Activated CD8-positive, alpha-beta T cell treated with anti-CD3 and anti-CD28 coated beads for 36 hours (primary cell): ENCODE measurements around the gene TRAM2. TPM values are rescaled to one million over a fixed set of nuclear protein-coding genes. Genes with fewer than 3 reads are reported as not detected.
A peak's percentile ranks its signal among the peaks of the same experiment; 100 is the strongest.

ENCODE experiments used
- ATAC-seq: fragments of 200-7000 bp; cut with Tn5 transposase; one replicate; pipeline ENCODE4 v1.10.0; 2021; ENCODE audit warnings: mild to moderate bottlenecking, moderate library complexity
- CTCF ChIA-PET: fragments of 350-600 bp; sonication (Branson Sonifier 250); formaldehyde crosslinking; loops from one replicate; lab custom pipeline; 2021; ENCODE audit warnings: antibody characterized with exemption; lab: Charles Lee
- POLR2A ChIA-PET: fragments of 350-600 bp; sonication (Branson Sonifier 250); formaldehyde crosslinking; loops from one replicate; lab custom pipeline; 2021; ENCODE audit warnings: antibody characterized with exemption; lab: Charles Lee
- DNase-seq: peaks from one replicate; pipeline ENCODE4 v3.0.0-alpha.2; 2020
- H3K27ac Mint-ChIP-seq: one replicate; pipeline ENCODE4 v1.8.0; 2021; ENCODE audit warnings: mild to moderate bottlenecking, mixed read lengths
- H3K27me3 Mint-ChIP-seq: one replicate; pipeline ENCODE4 v1.8.0; 2021; ENCODE audit warnings: mixed read lengths
- H3K36me3 Mint-ChIP-seq: one replicate; pipeline ENCODE4 v1.8.0; 2021; ENCODE audit warnings: low read depth, mixed read lengths
- H3K4me1 Mint-ChIP-seq: one replicate; pipeline ENCODE4 v1.8.0; 2021; ENCODE audit warnings: low read depth, mixed read lengths
- H3K4me3 Mint-ChIP-seq: one replicate; pipeline ENCODE4 v1.8.0; 2021; ENCODE audit warnings: mild to moderate bottlenecking, moderate library complexity, mixed read lengths
- H3K9me3 Mint-ChIP-seq: one replicate; pipeline ENCODE4 v1.8.0; 2021; ENCODE audit warnings: mixed read lengths
- CTCF ChIP-seq: fragments of 200-600 bp; IDR thresholded peaks from one replicate; pipeline ENCODE4 v1.8.0; 2022; ENCODE audit warnings: antibody characterized with exemption, mild to moderate bottlenecking
- intact Hi-C: fragments of 100-400 bp; cut with micrococcal nuclease; formaldehyde crosslinking; loops from one replicate; pipeline ENCODE4 v1.10.0; 2022
- total RNA-seq, 2 experiments: library from RNA; stranded (reverse); gene quantifications; one replicate each; pipeline ENCODE4 v1.2.3, GENCODE V29; 2021

The TRAM2 gene
- total RNA-seq, 2 experiments from 2014 or later, result 0.94 to 1.0 TPM

DNA sequence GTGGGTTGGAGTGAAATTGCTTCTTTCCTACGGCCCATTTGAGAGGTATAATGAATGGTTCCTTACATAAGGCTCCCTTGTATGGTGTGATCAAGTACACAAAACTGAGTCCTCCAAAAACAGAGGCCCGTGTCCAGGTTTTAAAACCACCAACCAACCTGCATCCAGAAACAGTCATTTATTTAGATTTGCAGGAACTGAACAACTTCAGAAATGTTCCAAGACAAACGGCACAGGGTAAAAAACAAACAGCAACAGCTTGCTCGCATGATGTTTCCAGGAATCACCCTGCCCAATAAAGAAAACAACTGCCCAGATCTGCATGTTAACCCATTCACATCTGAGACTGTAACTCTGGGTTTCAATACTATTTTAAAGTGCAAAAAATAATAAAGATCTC lies 40.2 kb upstream of the TRAM2 start:
- POLR2A ChIA-PET, result no interaction called here
- Mint-ChIP-seq H3K27me3 (peaks cover 1% of the 10 kb centered on the region), H3K36me3 (no peaks in the 10 kb centered on the region), H3K9me3 (no peaks in the 10 kb centered on the region), H3K4me3 (no peak overlapping the region), H3K27ac (no peak overlapping the region), H3K4me1 (no peaks in the 10 kb centered on the region)
- TF ChIP-seq CTCF, result no peak
- ATAC-seq (no peak), DNase-seq (no peak)
- CTCF ChIA-PET, result no interaction called here
- intact Hi-C loops, result no loop called here

DNA sequence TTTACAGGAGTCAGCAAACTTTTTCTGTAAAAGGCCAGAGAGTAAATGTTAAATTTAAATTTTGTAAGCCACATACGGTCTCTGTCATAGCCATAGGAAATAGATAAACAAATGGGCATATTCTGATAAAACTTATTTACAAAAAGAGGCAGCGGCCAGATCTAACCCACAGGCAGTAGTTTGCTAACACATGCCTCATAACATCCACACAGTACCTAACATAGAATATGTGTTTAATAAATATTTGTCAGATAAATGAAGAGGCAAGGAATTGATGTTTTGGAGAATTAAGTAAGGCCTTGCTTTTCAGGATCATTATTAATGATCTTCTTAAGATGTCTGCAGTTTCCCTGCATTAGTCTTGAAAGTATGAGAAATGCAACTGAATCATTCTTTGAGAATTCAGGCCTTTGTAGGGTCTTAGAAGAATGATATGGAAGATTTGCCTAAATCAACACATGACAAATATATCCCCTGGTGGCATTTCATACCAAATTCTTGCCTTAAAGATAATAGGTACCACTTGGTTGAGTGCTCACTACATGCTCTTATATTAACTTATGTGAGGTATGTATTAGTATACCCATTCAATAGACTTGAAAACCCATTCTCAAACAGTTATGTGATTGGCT lies 39.3 kb upstream of the TRAM2 start:
- ATAC-seq, result no peak
- CTCF ChIA-PET, result no interaction called here

DNA sequence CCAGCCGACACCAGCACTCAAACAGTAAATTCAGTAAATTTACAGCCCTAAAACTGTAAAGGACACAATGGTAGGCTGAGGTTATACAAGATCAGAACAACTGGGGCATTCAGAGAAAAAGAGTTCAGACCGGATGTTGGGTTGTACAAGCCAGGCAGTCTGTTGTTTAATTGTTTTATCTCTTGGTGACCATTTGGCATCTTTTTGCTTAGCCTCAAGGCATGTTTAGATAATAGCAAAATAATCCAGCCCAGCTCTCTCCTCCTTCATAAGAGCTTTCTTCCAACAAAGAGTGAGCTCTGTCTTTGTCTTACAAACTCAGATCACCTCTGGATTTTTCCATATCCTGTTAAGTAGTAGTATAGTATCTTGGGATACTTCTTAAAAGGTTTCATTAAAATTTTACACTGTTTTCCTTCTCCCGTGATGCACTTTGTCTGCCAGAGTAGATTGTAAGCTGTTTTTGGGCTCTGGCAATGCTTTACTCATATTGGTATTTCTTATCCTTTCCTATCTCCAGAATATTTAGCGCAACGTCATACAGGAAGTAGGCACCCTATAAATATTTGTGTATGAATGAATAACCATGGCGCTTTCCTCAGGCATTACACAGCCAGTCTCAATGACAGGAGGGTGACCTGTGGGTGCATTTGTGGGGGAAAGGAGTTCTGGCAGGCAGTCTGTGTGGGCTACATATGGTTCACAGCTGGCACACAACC lies 35.6 kb upstream of the TRAM2 start:
- no peak for DNase-seq
- CTCF ChIA-PET, result no interaction called here
- POLR2A ChIA-PET, result no interaction called here
- Mint-ChIP-seq H3K4me3 (no peak overlapping the region), H3K4me1 (no peaks in the 10 kb centered on the region), H3K9me3 (peaks cover 2% of the 10 kb centered on the region), H3K27ac (no peak overlapping the region), H3K27me3 (no peaks in the 10 kb centered on the region), H3K36me3 (no peaks in the 10 kb centered on the region)
- no peak for TF ChIP-seq CTCF
- ATAC-seq, result no peak
- intact Hi-C loops, result no loop called here

More for the DNA sequence above, 39.3 kb upstream of the TRAM2 start:
- Mint-ChIP-seq H3K36me3 (no peaks in the 10 kb centered on the region), H3K9me3 (no peaks in the 10 kb centered on the region), H3K27me3 (peaks cover 1% of the 10 kb centered on the region), H3K4me1 (no peaks in the 10 kb centered on the region), H3K27ac (no peak overlapping the region), H3K4me3 (no peak overlapping the region)
- TF ChIP-seq CTCF, result no peak
- no peak for DNase-seq
- POLR2A ChIA-PET, result no interaction called here
- intact Hi-C loops, result no loop called here

DNA sequence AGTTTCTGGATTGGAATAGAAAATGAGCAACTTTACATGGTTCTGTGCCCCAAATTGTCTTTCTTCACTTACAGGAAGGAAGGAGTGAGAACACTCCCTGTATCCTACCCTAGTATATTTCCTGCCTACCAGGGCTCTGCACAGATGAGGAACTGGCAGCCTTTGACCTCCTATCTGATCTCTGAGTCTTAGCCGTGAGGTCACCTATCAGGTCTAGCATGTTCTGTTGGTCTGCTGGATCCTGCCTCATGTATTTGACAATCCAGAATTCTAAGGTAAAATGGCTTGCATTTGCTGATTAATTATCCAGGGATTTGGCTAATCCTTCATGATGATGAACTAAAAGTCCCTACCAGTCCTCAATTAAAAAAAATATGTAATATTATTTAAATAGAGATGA lies 35.0 kb upstream of the TRAM2 start:
- peaks cover 2% of the 10 kb centered on the region for H3K9me3 Mint-ChIP-seq
- H3K4me1 Mint-ChIP-seq, result no peaks in the 10 kb centered on the region
- H3K27me3 Mint-ChIP-seq, result no peaks in the 10 kb centered on the region
- intact Hi-C loops, result no loop called here
- H3K36me3 Mint-ChIP-seq, result no peaks in the 10 kb centered on the region
- H3K27ac Mint-ChIP-seq, result no peak overlapping the region
- H3K4me3 Mint-ChIP-seq, result no peak overlapping the region
- ChIA-PET POLR2A (no interaction called here), CTCF (no interaction called here)
- DNase-seq, result no peak
- no peak for ATAC-seq
- TF ChIP-seq CTCF, result no peak

DNA sequence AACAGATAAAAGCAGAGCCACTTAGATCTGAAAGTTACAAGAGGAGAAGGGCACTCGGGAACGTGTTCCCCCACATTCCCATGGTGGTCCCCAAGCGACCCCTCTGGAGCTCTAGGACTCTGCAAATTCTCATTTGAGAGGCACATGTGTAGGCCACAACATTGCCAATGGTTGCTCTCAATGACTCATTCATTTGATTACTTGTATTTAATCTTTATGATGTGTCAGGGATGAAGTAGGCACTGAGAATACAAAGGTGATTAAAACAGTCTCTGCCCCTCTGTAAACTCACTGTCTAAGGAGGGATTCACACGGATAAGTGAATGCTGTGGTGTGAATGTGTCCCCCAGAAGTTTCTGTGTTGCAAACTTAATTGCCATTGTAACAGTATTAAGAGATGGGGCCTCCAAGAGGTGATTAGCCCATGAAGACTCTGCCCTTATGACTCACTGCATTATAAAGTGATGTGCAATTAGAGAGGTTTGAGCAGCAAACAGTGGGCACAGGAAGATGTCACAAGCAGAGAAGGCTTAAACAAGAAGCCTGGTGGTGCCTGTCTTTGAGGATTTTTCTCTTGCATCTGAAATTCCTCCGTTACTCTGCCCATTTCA lies 34.0 kb upstream of the TRAM2 start:
- H3K4me1 Mint-ChIP-seq, result no peaks in the 10 kb centered on the region
- DNase-seq (no peak), ATAC-seq (peak; percentile 58)
- POLR2A ChIA-PET, result no interaction called here
- H3K9me3 Mint-ChIP-seq, result peaks cover 2% of the 10 kb centered on the region
- H3K27ac Mint-ChIP-seq, result no peak overlapping the region
- H3K36me3 Mint-ChIP-seq, result no peaks in the 10 kb centered on the region
- CTCF ChIA-PET, result no interaction called here
- intact Hi-C loops, result no loop called here
- H3K4me3 Mint-ChIP-seq, result no peak overlapping the region
- no peak for TF ChIP-seq CTCF
- H3K27me3 Mint-ChIP-seq, result no peaks in the 10 kb centered on the region
